ENCODE results near the gene FCRL5.

GRCh38 chr1:157562515-157562914 is 10.2 kb upstream of the FCRL5 start:
- TF ChIP-seq POLR2AphosphoS5 (IDR thresholded peaks at IDR 0.05; ENCODE audit: low read depth, low read length) (no peak), POLR2A (IDR thresholded peaks at IDR 0.05; ENCODE audit: low read depth, low read length) (no peak)

Data from GM12892 (cell line).